Measurements from ENCODE around the gene CRISPLD2.
A peak's percentile ranks its signal among the peaks of the same experiment; 100 is the strongest.
"Not testable (repeated sequence)": the region's sequence is repeated elsewhere in the genome, so short reads cannot be mapped to it uniquely, and the experiment has no call there.

CRISPLD2 gene

DNA sequence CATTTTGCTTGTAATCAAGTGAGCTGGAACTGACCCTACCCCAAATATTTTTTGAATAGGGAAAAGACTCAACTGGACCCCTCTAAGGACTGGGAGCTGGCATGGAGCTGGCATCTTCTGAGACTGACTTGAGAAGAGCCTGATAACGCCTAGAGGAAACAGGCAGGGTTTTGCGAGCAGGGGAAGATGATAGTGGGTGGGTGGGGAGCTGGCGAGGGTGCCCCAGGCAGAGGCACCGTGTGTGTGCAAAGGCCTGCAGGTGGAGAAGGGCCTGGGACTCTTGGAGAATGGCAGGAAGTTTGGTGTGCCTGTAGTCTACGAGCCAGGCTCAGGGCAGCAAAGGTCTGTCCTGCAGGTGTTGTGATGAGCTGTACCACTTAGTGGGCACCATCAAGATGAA lies 4.1 kb downstream of the CRISPLD2 start:
- DNase-seq = no peak

DNA sequence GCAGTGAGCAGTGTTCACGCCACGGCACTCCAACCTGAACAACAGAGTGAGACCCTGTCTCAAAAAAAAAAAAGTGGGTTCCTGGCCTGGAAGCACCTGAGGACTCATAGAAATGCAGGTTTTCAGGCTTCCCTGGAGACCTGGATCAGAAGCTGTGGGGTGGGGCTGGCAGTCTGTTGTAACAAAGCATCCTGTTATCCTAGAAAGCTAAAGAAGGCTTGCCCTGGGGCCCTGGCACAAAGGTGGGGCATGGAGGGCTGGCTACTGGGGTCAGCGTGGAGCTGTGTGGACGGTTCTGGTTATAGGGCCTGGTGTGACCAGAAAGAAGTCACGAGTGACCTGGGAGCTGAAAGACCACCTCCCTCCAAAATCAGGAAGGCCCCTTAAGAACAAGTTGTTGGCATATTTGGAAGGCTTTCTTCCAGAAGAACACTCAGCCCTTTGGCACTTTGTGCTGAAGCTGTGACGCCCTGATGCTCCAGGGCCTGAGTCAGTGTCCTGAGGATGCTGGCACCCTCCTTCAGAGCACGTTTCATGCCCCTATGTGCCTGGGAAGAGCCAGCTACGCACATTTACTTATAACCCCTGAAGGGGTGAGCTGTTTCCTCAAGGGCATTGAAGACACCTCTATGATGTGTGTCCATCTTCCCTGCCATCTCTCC lies 6.2 kb downstream of the CRISPLD2 start:
- DNase-seq = no peak

DNA sequence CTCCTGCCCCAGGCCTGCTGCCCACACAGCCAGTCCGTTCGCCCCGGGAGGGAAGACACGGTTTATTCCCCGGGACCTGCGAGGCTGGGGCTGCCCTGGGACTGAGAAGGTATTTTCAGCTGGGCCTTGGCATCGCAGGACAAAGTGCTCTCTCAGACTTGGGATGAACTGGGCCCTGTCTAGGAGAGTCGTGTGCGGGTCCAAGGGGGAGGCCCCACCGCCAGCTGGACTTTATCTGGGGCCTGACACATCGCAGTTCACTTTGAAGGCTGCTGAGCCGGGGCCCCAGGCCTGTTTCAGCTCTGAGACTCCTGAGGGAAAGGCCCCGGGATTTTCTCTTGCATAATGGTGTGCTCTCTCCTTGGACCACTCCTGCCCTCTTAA lies 6.8 kb downstream of the CRISPLD2 start:
- DNase-seq = no peak

DNA sequence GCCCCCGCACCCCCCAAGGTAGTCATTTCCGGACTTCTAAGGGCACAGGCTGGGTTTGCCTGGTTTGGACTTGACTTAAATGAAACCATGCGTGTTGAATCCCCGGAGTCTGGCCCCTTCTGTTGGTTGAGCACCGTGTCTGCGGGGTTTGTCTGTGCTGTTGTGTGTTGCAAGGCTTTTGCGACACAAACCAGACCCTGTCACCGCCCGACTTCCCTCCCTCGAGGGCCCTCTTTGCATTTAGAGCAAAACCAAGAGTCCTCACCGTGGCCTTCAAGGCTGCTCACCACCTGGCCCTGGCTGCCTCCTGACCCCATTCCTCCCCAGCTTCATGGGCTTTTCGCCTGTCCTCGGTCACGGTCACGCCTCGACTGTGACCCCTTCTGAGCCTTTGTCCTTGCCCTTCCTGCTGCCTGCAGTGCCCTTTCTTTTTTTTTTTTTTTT lies 7.4 kb downstream of the CRISPLD2 start:
- DNase-seq = peak; percentile 29

DNA sequence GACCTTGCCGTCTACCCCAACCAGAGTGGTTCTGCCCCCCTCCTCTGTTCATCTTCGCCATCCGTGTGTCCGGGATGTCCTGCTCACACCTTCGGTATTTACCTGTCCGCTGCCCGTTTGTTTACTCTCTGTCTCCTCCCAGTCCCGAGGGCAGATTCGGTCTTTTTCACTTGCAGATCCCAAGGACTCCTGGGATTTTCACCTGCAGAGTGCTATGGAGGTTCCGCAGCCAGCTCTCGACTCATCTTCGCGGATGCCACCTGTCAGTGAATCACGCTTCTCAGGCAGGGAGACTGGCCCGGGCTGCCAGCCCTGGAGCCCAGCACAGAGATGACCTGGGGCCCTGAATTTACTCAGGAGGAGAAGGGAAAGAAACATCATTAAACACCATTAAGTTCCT lies 8.1 kb downstream of the CRISPLD2 start:
- DNase-seq = no peak

DNA sequence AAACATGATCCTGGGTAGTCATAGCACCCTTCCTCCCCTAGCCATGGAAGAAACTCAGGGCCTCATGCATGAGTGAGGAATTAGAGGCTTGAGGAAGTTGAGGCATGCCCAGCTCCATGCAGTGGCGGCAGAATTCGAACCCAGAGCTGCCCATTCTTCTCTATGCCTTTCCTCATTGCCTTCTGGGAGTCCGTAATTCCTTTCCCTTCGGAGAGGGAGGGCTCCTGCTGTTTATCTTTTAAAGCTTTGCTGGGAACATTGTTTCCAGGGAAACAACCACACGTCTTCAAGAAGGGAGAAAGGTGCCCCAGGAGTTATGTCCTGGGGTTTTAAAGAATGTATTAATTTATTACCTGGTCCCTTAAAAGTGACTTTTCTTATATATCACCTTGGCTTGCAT lies 8.5 kb downstream of the CRISPLD2 start:
- DNase-seq = no peak

DNA sequence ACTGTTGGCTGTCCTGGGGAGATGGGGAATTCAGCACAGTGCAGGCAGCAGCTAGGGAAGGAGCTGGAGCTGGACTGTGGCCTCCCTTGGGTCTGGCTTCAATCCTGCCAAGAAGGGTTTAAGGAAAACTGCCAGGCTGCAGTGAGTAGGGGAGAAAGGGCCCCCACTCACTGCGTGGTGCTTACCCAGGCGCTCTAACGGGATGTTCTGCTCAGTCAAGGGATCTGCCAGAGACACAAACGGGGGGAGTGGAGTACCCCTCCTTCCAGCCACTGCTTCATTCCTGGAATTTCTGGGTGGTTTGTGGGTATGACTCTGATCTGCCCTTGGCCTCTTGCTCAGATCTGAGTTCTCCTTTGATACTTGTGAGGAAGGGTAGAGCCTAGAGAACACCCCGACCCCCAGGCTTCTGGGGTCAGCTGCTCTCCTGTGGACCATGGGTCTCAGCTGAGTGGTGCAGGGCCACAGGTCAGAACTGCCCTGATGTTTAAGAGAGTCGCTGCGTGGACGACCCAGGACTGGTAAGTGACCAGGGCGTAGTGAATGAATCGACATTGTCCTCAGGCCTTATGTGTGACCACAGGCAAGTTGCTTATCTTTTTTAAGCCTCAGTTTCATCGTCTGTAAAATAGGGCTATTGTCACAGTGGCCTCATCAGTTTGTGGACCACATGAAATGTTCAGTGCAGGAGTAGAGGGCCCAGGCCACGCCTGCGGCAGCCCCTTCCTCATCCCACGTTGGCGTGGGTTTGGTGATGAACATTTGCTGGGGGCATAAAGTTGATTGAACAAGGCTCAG lies 9.6 kb downstream of the CRISPLD2 start:
- no peak for DNase-seq

DNA sequence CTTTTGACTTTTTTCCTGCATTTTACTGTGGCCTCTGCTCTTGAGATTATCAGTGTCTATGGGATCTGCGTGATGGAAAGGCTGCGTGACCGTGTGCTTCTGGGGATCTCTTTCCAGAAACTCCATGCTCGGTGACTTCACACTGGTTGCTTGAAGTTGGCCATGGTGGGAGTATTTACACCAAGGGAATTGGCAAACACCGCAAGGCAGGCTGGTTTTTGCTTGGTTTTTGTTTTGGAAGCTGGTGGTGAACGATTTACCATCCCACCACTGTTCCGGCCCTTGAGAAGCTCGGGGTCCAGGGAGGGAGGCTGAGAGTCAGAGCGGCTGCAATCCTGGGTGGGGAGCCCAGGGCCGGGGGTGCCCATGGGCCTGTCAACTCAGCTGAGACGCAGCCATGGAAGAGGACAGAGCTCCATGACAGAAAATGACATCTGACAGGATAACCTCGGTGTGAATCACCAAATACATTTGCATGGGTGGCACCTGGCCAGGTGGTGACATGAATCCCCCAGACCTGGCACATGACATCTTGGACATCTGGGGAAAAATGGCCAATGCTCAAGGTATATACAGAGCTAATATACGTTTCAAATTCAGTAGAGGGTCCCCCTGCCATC lies 11.1 kb downstream of the CRISPLD2 start:
- DNase-seq = no peak

DNA sequence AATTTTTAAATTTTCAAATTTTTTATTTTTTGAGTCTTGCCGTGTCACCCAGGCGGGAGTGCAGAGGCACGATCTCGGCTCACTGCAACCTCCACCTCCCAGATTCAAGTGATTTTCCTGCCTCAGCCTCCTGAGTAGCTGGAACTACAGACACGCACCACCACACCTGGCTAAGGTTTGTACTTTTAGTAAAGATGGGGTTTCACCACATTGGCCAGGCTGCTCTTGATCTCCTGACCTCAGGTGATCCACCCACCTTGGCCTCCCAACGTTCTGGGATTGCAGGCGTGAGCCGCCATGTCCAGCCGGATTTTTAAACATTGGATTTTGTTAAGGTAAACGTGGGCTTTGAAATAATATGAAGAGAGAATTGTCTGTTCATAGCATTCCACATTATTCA lies 11.9 kb downstream of the CRISPLD2 start:
- DNase-seq = not testable (repeated sequence)

DNA sequence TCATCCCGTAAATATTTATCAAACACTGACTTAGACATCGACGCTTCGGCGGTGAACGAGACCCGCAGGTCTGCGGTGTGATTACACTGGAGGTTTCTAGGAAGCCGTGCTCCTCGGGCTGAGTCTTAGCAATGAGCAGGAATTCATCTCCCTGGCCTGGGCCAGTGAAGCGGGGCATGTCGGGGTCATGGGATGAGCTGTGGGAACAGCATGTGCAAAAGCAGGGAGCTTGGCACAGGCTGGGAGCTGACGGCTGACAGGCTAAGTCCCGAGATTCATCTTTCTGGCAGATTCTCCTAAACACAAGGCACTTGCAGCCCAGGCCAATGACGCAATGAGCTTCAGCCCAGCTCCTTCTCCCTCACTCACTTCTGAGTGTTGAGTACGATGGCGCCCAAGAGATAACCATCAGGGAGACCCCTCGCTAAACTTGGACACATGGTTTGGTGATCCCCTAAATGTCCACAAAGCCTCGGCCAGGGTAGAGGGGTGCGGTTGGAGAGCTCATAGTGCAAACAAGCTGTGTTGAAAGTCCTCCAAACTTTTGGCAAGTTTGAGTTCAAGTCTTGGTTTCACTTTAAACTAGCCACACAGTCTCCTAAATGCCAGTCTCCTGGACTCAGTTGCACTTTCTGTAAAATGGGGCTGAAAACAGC lies 12.8 kb downstream of the CRISPLD2 start:
- DNase-seq = no peak

DNA sequence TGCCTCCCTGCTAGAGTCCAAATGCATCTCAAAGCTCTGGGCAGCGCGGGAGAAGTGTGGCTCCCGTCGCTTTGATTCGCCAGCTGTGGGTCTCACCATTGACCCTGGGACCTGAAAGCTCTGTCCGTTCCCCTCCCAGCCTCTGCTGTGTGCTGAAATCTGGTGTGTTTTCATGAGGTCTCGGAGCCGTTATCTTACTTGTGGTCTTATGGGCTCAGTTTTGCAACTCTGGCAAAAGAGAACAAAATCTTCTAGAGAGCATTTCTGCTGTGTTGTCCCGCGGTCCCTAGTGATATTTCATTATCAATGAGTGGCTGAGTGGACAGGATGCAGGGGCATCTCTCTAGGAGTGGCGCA lies 13.3 kb downstream of the CRISPLD2 start:
- no peak for DNase-seq

DNA sequence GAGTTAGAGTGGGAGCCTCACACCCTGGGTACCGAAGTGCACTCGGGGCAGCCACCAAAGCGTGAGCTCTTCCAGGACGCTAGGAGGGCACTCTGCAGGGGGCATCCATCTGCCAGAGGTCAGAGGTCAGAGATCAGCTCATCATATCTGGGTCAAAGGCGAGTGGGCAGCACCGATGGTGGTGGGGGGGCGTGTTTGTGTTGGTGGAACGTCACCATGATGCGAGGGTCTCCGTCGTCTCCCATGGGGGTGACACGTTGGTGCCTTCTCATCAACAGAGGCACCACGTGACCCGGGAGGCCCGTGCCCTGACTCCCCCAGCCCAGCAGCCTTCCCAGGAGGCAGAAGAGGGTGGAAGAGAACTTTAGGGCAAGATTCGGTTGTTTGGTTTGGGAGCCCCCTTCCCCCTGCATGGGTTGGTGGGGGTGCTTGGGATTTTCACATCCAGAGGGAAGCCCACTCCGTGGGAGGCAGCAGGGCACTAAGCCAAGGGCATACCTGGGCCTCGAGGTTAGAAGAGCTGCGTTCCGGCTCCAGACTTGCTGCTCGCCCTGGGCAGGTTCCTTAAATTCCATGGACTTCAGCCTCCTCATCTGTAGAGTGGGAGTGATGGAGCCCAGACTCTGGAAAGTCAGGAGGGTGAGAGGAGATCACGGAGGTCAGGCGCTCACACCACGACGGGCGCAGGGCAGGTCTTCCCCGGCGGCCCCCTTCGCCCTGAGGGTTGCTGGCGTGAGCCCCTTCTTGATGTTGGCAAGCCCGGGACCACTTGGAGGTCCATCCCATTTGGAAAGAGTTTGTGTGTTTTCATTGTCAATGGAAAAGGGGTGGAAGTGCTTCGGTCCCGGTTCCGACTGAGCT lies 14.0 kb downstream of the CRISPLD2 start:
- no peak for DNase-seq

DNA sequence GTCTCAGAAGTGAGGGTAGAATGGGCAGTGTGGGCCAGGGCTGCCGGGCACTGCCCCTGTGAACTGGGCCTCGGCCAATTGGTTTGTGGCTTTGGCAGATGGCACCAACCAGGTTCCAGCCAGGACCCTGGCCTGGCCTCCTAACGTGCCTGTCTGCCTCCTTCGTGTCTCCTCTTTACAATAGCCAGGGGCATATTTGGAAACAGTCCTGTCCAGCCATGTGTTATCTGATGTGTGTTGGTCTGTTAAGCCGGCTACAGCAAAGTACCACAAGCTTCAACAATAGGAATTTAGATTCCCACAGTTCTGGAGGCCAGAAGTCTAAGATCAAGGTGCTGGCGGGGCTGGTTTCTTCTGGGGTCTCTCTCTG lies 14.6 kb downstream of the CRISPLD2 start:
- DNase-seq = no peak

DNA sequence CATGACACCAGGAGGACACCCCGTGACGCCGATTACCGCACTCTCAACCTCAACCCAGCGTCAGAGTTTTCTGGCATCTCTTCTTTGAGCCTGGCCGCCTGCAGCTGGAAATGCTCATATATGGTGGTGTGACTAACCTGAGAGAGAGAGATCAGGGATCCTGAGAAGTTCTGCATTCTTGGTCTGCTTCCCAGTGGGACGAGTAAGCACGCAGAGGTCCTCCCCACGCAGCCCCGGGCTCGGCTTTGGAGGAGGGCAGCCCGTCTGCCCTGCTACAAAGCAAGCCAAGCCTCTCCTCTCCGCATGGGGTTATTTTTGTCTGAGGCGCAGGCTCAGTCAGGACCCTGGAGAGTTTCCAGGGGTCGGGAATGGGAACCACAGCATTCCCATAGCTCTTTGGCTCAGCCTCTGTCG lies 16.5 kb downstream of the CRISPLD2 start:
- DNase-seq = no peak

DNA sequence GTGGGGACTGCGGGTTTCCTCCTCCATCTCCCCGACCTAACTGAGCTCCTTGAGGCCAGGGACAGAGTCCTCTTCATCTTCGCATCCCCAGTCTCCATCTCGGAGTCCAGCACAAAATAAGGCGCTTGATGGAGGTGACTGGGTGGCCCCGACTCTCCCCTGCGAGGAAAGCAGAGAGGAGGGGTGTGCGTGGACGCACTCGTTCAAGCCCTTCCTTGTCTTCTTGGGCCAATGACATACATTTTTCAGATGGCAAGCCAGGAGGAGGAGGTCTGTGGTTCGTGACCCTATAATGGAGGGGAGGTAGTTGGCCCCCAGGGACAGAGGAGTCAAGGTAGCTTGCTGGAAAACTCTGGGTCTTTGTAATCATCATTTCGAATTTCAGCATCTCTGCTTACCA lies 17.2 kb downstream of the CRISPLD2 start:
- no peak for DNase-seq

DNA sequence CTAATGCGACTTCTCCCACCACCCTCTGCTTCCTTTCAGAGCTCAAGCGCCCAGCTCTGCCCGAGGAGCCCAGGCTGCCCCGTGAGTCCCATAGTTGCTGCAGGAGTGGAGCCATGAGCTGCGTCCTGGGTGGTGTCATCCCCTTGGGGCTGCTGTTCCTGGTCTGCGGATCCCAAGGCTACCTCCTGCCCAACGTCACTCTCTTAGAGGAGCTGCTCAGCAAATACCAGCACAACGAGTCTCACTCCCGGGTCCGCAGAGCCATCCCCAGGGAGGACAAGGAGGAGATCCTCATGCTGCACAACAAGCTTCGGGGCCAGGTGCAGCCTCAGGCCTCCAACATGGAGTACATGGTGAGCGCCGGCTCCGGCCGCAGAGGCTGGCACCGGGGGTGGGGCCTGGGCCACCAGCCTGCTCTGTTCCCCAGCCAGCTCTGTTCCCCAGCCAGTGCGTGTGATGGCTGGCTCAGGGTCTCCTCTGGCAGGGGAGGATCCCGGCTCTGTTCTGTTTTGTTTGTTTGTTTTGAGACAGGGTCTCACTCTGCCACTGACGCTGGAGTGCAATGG lies 18.7 kb downstream of the CRISPLD2 start:
- DNase-seq = no peak

DNA sequence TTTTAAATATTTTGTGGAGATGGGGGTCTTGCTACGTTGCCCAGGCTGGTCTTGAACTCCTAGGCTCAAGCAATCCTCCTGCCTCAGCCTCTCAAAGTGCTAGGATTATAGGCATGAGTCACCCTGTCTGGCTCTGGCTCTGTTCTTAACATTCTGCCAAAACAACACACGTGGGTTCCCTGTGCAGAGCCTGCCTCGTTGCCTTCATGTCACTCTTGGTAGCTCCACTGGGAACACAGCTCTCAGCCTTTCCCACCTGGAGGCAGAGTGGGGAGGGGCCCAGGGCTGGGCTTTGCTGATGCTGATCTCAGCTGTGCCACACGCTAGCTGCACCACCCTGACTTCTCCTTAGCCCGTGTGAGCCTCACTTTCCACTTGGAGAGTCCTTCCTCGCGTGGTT lies 19.3 kb downstream of the CRISPLD2 start:
- DNase-seq = no peak

DNA sequence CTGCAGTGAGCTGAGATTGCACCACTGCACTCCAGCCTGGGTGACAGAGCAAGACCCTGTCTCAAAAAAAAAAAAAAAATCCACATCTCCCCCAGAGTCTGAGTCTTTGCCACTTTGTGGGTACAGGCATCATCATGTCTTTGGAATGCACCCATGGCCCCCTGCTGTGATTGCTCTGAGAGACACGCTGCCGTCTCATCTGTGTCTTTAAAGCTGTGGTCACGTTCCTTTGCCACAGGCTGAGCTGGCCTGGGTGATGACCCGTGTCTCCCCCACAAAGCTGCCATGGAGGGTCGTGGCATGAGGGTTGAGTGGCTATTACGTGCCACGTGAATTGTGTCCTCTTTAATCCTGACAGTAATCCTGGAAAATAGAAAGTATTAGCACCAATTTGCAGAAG lies 20.2 kb downstream of the CRISPLD2 start:
- no peak for DNase-seq

DNA sequence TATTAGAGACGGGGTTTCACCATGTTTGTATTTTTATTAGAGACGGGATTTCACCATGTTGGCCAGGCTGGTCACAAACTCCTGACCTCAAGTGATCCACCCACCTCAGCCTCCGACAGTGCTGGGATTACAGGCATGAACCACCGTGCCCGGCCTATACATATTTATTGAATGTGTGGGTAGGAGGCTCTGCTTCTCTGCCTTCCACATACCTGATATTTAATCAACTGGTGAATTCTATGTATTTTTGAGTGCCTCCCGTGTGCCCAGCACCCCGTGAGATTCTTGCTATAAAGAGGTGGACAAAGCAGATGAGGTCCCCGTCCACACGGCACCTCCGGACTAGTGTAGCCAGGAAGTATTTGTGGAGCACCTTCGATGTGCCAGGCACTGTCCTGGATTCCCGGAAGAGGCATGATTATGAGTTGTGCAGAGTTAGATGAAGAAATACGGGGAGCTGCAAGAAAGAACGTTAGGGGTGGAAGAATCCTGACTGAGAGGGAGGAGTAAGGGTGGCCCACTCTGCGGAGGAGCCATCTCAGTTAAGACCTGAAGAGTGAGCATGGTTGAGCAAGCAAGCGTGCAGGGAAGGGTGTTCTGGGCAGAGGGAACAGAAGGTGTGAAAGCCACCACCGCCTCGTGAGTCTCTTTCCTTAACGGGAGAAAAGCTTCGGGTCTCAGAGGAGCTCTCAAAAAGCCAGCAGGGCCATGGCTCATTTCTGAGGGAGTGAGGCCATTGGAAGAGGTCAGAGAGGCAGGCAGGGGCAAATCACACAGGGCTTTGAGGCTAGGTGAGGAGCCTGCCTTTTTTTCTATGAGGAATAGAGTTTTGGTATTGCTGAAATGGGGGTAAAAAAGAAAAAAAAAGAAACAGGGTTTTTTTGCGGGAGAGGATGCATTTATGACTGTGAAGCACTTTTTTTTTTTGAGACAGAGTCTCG lies 21.2 kb downstream of the CRISPLD2 start:
- DNase-seq = no peak

DNA sequence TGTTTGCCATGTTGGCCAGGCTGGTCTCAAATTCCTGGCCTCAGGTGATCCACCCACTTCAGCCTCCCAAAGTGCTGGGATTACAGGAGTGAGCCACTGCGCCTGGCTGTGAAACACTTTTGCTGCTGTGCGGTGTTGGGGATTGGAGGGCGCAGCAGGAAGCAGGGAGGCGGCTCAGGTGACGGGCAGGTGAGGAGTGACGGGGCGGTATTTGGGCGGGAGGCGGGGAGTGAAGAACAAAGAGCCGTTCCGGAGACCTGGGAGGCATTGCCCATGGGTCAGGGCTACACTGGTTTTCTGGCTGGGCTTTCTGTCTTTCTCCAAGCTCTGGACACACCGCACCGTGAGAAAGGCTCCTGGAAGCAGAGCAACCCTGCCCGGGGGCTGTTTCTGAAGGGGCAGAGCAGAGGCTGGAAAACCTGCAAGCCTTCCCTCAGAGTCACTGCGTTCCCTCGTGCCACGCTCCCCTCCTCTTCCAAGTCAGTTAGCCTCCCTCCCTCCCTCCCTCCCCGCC lies 22.1 kb downstream of the CRISPLD2 start:
- no peak for DNase-seq

DNA sequence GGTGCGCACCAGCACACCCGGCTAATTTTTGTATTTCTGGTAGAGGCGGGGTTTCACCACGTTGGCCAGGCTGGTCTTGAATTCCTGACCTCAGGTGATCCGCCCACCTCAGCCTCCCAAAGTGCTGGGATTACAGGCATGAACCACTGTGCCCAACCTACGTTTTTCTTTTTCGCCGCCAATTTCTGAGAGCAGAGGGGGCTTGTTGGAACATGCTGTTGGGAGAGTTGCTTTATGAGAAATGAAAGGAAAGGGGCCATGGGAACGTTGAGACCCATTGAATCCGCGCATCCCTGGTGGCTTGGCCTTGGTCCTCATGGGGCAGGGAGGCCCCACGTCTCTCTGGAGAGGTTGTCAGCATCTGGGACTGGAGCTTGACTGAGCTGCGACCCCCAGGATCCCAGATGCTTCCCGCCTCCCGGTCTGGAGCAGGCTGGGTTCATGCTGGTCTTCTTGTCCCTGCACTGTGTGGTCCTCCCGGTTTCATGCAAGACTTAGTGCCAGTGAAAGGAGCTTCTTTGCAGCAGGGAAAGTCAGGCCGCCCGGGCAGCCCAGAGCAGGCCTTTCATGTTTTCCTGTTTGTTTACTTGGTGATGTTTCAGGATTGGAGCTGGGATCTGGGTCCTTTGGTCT lies 22.8 kb downstream of the CRISPLD2 start:
- DNase-seq = no peak

Data from CD4-positive, alpha-beta T cell treated with Interferon gamma for 1 hour (primary cell).